Nephron (organoid): ENCODE results near the gene POLR2H.

ENCODE experiments used
- H3K27ac Mint-ChIP-seq, 3 experiments: 2 replicates each; pipeline ENCODE4 v1.8.0; 2020; ENCODE audit warnings: mixed read lengths in 3 of 3, mild to moderate bottlenecking in 2 of 3, moderate library complexity in 1 of 3
- H3K27me3 Mint-ChIP-seq: 2 replicates; pipeline ENCODE4 v1.8.0; 2021; ENCODE audit warnings: low read depth, mild to moderate bottlenecking, moderate library complexity, mixed read lengths
- H3K36me3 Mint-ChIP-seq: 2 replicates; pipeline ENCODE4 v1.8.0; 2020; ENCODE audit warnings: low read depth, mixed read lengths
- H3K4me1 Mint-ChIP-seq: 2 replicates; pipeline ENCODE4 v1.8.0; 2020; ENCODE audit warnings: mixed read lengths
- H3K4me3 Mint-ChIP-seq, 3 experiments: 2 replicates each; pipeline ENCODE4 v1.8.0; 2020; ENCODE audit warnings: mild to moderate bottlenecking in 3 of 3, mixed read lengths in 3 of 3, moderate library complexity in 2 of 3
- H3K9me3 Mint-ChIP-seq: 2 replicates; pipeline ENCODE4 v1.8.0; 2020; ENCODE audit warnings: mixed read lengths
- CTCF ChIP-seq, 3 experiments: fragments of 200-600 bp; sonication (generic); IDR thresholded peaks; one replicate each; pipeline ENCODE4 v1.5.0; 2021; ENCODE audit warnings: antibody characterized with exemption in 3 of 3; ENCODE audit not compliant: unreplicated experiment in 3 of 3

The POLR2H gene

GRCh38 chr3:184380185-184380626, 18.7 kb downstream of the POLR2H start:
- H3K27me3 Mint-ChIP-seq: peaks cover 52% of the 10 kb centered on the region
- H3K4me1 Mint-ChIP-seq: peaks cover 43% of the 10 kb centered on the region

GRCh38 chr3:184380627-184381260, 19.2 kb downstream of the POLR2H start:
- Mint-ChIP-seq H3K36me3 (no peaks in the 10 kb centered on the region), H3K9me3 (no peaks in the 10 kb centered on the region), H3K4me1 (peaks cover 38% of the 10 kb centered on the region), H3K4me3 (peak overlapping the region; percentile 76 to 87 (median 87)), H3K27ac (no peak overlapping the region), H3K27me3 (peaks cover 46% of the 10 kb centered on the region)
- TF ChIP-seq CTCF (IDR thresholded peaks at IDR 0.05; ENCODE audit: unreplicated experiment in 3 of 3): no peak

More at GRCh38 chr3:184380185-184380626, 18.7 kb downstream of the POLR2H start:
- no peak overlapping the region for H3K4me3 Mint-ChIP-seq
- H3K36me3 Mint-ChIP-seq: no peaks in the 10 kb centered on the region
- TF ChIP-seq CTCF (IDR thresholded peaks at IDR 0.05; ENCODE audit: unreplicated experiment in 3 of 3): no peak
- no peaks in the 10 kb centered on the region for H3K9me3 Mint-ChIP-seq
- H3K27ac Mint-ChIP-seq: no peak overlapping the region

GRCh38 chr3:184381261-184382224, 20.0 kb downstream of the POLR2H start:
- peaks cover 33% of the 10 kb centered on the region for H3K4me1 Mint-ChIP-seq
- peaks cover 41% of the 10 kb centered on the region for H3K27me3 Mint-ChIP-seq
- H3K4me3 Mint-ChIP-seq: peak overlapping the region; percentile 76 to 87 (median 87)
- TF ChIP-seq CTCF (IDR thresholded peaks at IDR 0.05; ENCODE audit: unreplicated experiment in 3 of 3): no peak
- H3K36me3 Mint-ChIP-seq: no peaks in the 10 kb centered on the region
- no peaks in the 10 kb centered on the region for H3K9me3 Mint-ChIP-seq
- no peak overlapping the region for H3K27ac Mint-ChIP-seq

- TF ChIP-seq CTCF (IDR thresholded peaks at IDR 0.05; ENCODE audit: unreplicated experiment in 3 of 3): no peak
- H3K36me3 Mint-ChIP-seq: no peaks in the 10 kb centered on the region
- no peaks in the 10 kb centered on the region for H3K9me3 Mint-ChIP-seq
- H3K4me1 Mint-ChIP-seq: peaks cover 24% of the 10 kb centered on the region
- peak overlapping the region; percentile 45 to 87 (median 87) for H3K4me3 Mint-ChIP-seq
- H3K27ac Mint-ChIP-seq: no peak overlapping the region
- H3K27me3 Mint-ChIP-seq: peaks cover 36% of the 10 kb centered on the region
These were observed 21.0 kb downstream of the POLR2H start for GRCh38 chr3:184382326-184383032.

GRCh38 chr3:184383033-184383740, 21.7 kb downstream of the POLR2H start:
- Mint-ChIP-seq H3K4me1 (peaks cover 17% of the 10 kb centered on the region), H3K27ac (no peak overlapping the region), H3K36me3 (no peaks in the 10 kb centered on the region), H3K4me3 (peak overlapping the region in 1 of 3 experiments; percentile 87), H3K27me3 (peaks cover 35% of the 10 kb centered on the region), H3K9me3 (no peaks in the 10 kb centered on the region)
- TF ChIP-seq CTCF (IDR thresholded peaks at IDR 0.05; ENCODE audit: unreplicated experiment in 3 of 3): no peak
